OCI-LY7 (cell line): ENCODE data around the gene RNF152. TPM values are rescaled to one million over a fixed set of nuclear protein-coding genes. Genes with fewer than 3 reads are reported as not detected.

Experiments used
- BruUV-seq: library from RNA; stranded (reverse); fragments of 400-500 nt; replicated peaks from 2 replicates; lab custom pipeline; 2021; lab: Mats Ljungman, UMichigan
- CTCF ChIA-PET: fragments of 300-600 bp; sonication (Branson Sonifier 250); formaldehyde crosslinking; loops from one replicate; lab custom pipeline; 2022; ENCODE audit warnings: antibody characterized with exemption; ENCODE audit not compliant: unreplicated experiment; lab: Charles Lee
- POLR2A ChIA-PET: fragments of 300-600 bp; sonication (Branson Sonifier 250); formaldehyde crosslinking; loops from one replicate; lab custom pipeline; 2022; ENCODE audit warnings: antibody characterized with exemption; lab: Charles Lee
- DNase-seq: peaks from one replicate; pipeline ENCODE4 v3.0.0-alpha.2; 2015; ENCODE audit warnings: low spot score
- H2AFZ ChIP-seq: fragments of 200-600 bp; sonication (generic), shearing (Covaris generic); 2 replicates; pipeline ENCODE4 v1.6.1; 2014; ENCODE audit warnings: mild to moderate bottlenecking, antibody characterized with exemption, low read length, moderate library complexity
- H3K27ac ChIP-seq: fragments of 200-600 bp; sonication (generic); 2 replicates; pipeline ENCODE4 v1.5.1; 2014; ENCODE audit warnings: mixed run types, low read depth, mild to moderate bottlenecking, moderate library complexity, low read length, inconsistent platforms; ENCODE audit not compliant: poor library complexity, severe bottlenecking
- H3K36me3 ChIP-seq: fragments of 200-600 bp; sonication (generic); 2 replicates; pipeline ENCODE4 v1.6.1; 2014; ENCODE audit warnings: mild to moderate bottlenecking, antibody characterized with exemption, low read length, moderate library complexity, mixed read lengths; ENCODE audit not compliant: insufficient read depth
- H3K4me1 ChIP-seq: fragments of 200-600 bp; sonication (generic); 2 replicates; pipeline ENCODE4 v1.5.1; 2014; ENCODE audit warnings: mild to moderate bottlenecking, low read length; ENCODE audit not compliant: insufficient read depth, poor library complexity, severe bottlenecking
- H3K4me2 ChIP-seq: fragments of 200-600 bp; sonication (generic); 2 replicates; pipeline ENCODE4 v1.6.1; 2014; ENCODE audit warnings: mild to moderate bottlenecking, low read length
- H3K4me3 ChIP-seq: fragments of 200-600 bp; sonication (generic); 2 replicates; pipeline ENCODE4 v1.5.1; 2014; ENCODE audit warnings: mild to moderate bottlenecking, low read depth, low read length; ENCODE audit not compliant: poor library complexity, severe bottlenecking
- H3K79me2 ChIP-seq: fragments of 200-600 bp; sonication (generic); 2 replicates; pipeline ENCODE4 v1.6.1; 2016; ENCODE audit warnings: low read depth, mild to moderate bottlenecking, low read length, moderate library complexity, mixed read lengths; ENCODE audit not compliant: insufficient read depth
- H3K9me2 ChIP-seq: fragments of 200-600 bp; sonication (generic); 2 replicates; pipeline ENCODE4 v1.6.1; 2016; ENCODE audit warnings: mild to moderate bottlenecking, low read length, mixed read lengths; ENCODE audit not compliant: insufficient read depth
- H3K9me3 ChIP-seq: fragments of 200-600 bp; sonication (generic); 2 replicates; pipeline ENCODE4 v1.6.1; 2014; ENCODE audit warnings: mild to moderate bottlenecking, mixed run types, low read length, mixed read lengths
- H4K20me1 ChIP-seq: fragments of 200-600 bp; sonication (generic); 2 replicates; pipeline ENCODE4 v1.6.1; 2014; ENCODE audit warnings: mild to moderate bottlenecking, antibody characterized with exemption, low read length, moderate library complexity, mixed read lengths; ENCODE audit not compliant: insufficient read depth
- CTCF ChIP-seq: fragments of 200-600 bp; sonication (generic); conservative IDR thresholded peaks from 2 replicates; pipeline ENCODE4 v1.5.1; 2014; ENCODE audit warnings: mild to moderate bottlenecking, antibody characterized with exemption, low read length, moderate library complexity, mixed read lengths
- EZH2phosphoT487 ChIP-seq: fragments of 200-600 bp; sonication (generic); IDR thresholded peaks from 2 replicates; pipeline ENCODE4 v1.6.1; 2018; ENCODE audit warnings: low read depth, borderline replicate concordance, mild to moderate bottlenecking, mixed run types, antibody characterized with exemption, low read length, moderate library complexity, mixed read lengths
- intact Hi-C: fragments of 100-400 bp; cut with micrococcal nuclease; formaldehyde crosslinking; loops from one replicate; pipeline ENCODE4 v1.10.0; 2022; ENCODE audit not compliant: unreplicated experiment
- total RNA-seq, 2 experiments: library from RNA; depleted of rRNA in 1 of 2; stranded (reverse); fragments of >200 nt in 1 of 2; shearing (Covaris generic) in 1 of 2; gene quantifications; 2 replicates each; pipeline ENCODE4 v1.2.3, GENCODE V29; 2014 to 2022

RNF152 gene
- total RNA-seq, 2 experiments from 2014 or later, result not detected

- intact Hi-C loops, result no loop called here
- H3K27ac ChIP-seq, result no peak overlapping the region
- DNase-seq, result no peak
- H4K20me1 ChIP-seq, result no peaks in the 10 kb centered on the region
- no peak overlapping the region for H3K4me2 ChIP-seq
- H2AFZ ChIP-seq, result no peak overlapping the region
- no peak for TF ChIP-seq EZH2phosphoT487
- TF ChIP-seq CTCF, result no peak
- ChIA-PET CTCF (no interaction called here), POLR2A (interaction anchor here (0.6 kb wide), 1 partner anchor 311 kb away, joined by 3 read pairs; no protein-coding TSS in a partner anchor)
- H3K36me3 ChIP-seq, result no peaks in the 10 kb centered on the region
- no peaks in the 10 kb centered on the region for H3K9me2 ChIP-seq
- H3K4me1 ChIP-seq, result no peaks in the 10 kb centered on the region
- no peaks in the 10 kb centered on the region for H3K9me3 ChIP-seq
- no peaks in the 10 kb centered on the region for H3K79me2 ChIP-seq
- no TSS peak for BruUV-seq
- H3K4me3 ChIP-seq, result no peak overlapping the region
These were observed 84.5 kb downstream of the RNF152 start for GRCh38 chr18:61808286-61808685.

GRCh38 chr18:61803393-61803792 is 89.4 kb downstream of the RNF152 start:
- H4K20me1 ChIP-seq, result no peaks in the 10 kb centered on the region
- H3K27ac ChIP-seq, result no peak overlapping the region
- POLR2A ChIA-PET, result interaction anchor here (0.7 kb wide), 1 partner anchor 1303 kb away, joined by 3 read pairs; no protein-coding TSS in a partner anchor
- H3K4me2 ChIP-seq, result no peak overlapping the region
- CTCF ChIA-PET, result no interaction called here
- DNase-seq, result no peak
- intact Hi-C loops, result no loop called here
- no peak overlapping the region for H2AFZ ChIP-seq
- H3K9me2 ChIP-seq, result no peaks in the 10 kb centered on the region
- H3K4me3 ChIP-seq, result no peak overlapping the region
- H3K9me3 ChIP-seq, result no peaks in the 10 kb centered on the region
- no peaks in the 10 kb centered on the region for H3K36me3 ChIP-seq
- TF ChIP-seq EZH2phosphoT487 (no peak), CTCF (no peak)
- H3K79me2 ChIP-seq, result no peaks in the 10 kb centered on the region
- BruUV-seq, result no TSS peak
- no peaks in the 10 kb centered on the region for H3K4me1 ChIP-seq

GRCh38 chr18:61797696-61798590 is 94.9 kb downstream of the RNF152 start:
- no peak for DNase-seq
- Histone ChIP-seq H3K79me2 (no peaks in the 10 kb centered on the region), H3K27ac (no peak overlapping the region), H3K9me3 (no peaks in the 10 kb centered on the region), H4K20me1 (no peaks in the 10 kb centered on the region), H3K4me2 (no peak overlapping the region), H3K4me3 (no peak overlapping the region), H3K4me1 (no peaks in the 10 kb centered on the region), H3K9me2 (no peaks in the 10 kb centered on the region), H2AFZ (no peak overlapping the region), H3K36me3 (no peaks in the 10 kb centered on the region)
- no peak for TF ChIP-seq EZH2phosphoT487
- no peak for TF ChIP-seq CTCF
- ChIA-PET CTCF (no interaction called here), POLR2A (no interaction called here)
- no TSS peak for BruUV-seq
- intact Hi-C loops, result no loop called here
